Activated CD8-positive, alpha-beta memory T cell treated with anti-CD3 and anti-CD28 coated beads for 48 hours (primary cell): ENCODE data around the gene DTNBP1.

Experiments
- DNase-seq, 3 experiments: peaks; one replicate each; pipeline ENCODE4 v3.0.0-alpha.2; 2020; ENCODE audit warnings: low read depth in 2 of 3, low spot score in 2 of 3

Gene DTNBP1

DNA sequence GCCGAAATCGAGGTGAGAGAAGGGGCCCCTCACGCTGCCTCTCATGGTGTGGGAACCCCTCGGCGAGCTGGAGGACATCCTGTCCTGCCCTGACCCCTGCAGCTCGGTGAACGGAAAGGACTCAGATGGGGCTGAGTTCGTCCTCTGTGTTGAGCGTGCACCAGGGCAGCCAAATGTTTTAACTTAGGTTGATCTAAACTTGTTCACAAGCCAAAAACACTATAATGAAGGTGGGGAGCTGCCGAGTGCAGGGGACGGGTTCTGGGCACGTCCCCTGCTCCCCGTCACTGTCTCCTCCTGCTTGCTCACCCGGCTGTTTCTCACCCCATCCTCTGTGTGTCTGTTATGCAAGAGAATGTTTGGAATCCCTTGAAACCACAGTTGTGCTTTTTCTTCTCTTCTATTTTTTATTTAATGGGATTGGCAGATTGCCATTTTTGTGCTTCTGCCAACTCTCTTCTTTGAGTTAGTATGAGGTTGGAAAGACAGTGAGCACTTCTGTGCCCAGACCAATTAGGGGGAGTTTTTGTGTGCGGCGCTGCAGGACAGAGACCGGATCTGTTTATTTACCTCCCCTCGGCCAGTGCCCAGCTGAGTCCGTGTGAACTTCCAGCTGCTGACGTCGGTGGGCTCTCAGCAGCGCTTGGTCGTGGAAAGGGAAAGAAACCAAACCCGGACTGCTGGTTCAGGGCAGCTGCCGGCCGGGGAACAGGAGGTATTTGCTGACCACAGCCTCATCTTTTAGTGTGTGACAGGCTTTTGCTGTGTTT lies 158.1 kb downstream of the DTNBP1 start:
- DNase-seq: no peak

DNA sequence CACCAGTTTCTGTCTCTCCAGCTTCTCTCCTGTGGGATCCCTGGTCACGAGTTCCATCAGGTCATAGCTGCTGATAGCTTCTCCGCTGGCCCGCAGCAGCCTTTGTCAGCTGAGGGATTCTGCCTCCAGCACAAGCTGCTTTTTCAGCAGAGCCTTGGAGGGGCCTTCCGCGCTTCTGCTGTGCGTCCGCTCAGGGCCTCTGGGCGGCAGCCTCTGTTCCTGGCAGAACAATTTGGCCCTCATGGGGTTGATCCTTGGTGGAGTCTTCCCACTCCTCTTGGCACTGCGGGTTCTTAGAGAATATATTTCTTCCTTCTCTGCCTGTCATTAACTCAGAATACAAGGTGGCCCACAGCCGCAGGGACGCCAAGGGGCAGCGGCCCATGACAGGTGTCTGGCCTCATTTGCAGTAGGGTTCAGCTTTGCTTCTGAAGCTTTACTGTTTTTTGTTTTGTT lies 158.8 kb downstream of the DTNBP1 start:
- no peak for DNase-seq

DNA sequence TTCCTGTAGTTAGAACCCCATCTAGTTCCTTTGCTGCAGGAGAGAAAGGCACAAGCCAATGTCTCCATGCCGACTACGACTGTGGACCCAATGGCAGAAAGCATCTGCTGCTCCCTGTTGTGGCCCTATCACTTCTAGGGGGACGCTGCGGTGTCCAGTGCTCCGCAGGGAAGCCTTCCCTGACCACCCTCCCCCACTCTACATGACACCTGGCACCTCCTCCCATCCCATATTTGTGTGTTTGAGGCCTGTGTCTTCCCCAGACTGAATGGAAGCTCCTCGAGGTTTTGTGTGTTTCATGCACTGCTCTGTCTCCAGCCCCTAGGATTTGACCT lies 159.5 kb downstream of the DTNBP1 start:
- no peak for DNase-seq

DNA sequence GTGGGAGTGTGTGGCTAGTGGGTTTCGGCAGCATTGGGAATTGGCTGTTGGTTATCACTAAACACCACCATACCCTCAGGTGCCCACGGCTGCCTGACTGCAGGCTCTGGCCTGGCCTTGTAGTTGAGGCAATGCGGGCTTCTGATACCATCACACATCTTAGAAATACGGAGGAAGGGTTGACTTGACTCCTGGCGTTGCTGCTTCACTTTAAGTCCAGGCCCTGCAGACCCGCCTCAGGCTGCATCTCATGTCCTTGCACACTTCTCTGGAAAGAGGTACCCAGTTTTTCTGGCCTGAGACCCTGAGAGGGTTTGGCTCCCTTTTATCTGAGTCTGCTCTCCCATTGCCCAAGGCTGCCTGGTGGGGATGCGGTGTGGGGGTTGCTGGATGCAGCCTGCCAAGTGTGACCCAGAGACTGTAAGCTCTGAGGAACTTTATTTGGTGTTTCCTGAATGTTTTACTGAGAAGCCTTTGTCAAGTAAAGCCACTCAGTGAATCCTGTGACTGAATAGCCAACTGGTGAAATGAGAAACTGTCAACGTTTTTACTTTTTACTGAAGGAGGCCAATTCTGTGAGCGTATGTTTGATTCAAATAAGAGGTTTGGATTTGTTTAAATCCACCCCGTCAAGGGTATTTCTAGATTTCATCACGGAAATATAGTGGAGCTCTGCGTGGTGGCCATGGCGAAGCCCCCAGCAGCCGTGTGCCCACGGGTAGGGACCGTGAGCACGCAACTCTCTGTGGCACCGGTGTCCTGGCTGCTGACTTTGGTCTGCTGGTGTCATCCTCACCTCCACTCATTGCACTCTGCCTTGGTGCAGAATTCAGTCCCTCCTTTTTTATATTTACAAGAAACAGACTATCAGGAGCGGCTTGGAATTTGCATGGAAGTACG lies 160.1 kb downstream of the DTNBP1 start:
- no peak for DNase-seq

DNA sequence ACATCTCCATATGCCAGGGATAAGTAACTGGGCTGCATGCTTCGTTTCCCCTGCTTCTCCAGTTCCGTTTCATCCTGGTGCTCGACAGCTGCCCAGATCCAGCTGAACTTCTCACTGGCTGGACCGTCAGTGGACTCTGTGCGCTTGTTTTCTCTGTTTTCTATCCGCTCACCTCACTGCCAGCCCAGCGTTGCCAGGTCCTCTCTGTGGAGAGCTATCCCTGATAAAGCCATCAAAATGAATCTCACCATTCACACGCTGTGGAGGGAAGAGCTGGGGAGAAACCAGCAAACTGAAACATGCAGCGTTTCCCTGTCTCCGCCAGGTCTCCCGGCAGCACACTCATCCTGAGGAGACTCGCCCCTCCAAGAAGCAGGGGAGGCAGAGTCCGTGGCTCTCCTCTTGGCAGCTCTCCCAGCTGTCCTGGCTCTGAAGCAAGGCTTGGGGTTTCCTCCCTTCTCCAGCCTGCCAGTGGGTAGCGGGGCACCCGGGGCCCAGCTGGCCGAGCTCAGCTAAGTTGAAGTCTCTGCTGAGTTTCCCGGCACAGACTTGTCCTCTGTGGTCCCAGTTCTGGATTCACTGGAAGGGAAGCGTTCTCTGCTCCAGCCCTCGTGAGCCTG lies 160.9 kb downstream of the DTNBP1 start:
- DNase-seq: no peak

DNA sequence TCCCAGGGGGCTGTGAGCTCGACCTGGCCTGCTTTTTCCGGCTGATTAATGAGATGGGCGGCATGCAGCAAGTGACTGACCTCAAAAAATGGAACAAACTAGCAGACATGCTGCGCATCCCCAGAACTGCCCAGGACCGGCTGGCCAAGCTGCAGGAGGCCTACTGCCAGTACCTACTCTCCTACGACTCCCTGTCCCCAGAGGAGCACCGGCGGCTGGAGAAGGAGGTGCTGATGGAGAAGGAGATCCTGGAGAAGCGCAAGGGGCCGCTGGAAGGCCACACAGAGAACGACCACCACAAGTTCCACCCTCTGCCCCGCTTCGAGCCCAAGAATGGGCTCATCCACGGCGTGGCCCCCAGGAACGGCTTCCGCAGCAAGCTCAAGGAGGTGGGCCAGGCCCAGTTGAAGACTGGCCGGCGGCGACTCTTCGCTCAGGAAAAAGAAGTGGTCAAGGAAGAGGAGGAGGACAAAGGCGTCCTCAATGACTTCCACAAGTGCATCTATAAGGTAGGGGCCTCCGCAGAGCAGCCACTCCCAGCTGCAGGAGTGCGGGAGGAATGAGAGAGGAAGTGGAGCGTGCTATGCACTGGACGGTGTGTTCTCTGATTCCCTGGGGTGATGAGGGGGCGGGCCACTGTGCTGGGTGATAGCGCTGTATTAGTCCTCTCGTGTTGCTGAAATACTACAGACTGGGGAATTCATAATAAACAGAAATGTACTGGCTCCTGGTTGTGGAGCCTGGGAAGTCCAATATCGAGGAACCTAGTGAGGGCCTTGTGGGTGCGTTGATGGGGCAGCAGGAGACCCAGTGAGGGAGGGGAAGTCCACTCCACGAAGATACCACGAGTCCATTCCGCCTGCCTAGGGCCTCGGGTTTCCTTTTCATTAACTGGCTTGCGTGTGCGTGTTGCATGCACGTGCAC lies 161.7 kb downstream of the DTNBP1 start:
- no peak for DNase-seq

DNA sequence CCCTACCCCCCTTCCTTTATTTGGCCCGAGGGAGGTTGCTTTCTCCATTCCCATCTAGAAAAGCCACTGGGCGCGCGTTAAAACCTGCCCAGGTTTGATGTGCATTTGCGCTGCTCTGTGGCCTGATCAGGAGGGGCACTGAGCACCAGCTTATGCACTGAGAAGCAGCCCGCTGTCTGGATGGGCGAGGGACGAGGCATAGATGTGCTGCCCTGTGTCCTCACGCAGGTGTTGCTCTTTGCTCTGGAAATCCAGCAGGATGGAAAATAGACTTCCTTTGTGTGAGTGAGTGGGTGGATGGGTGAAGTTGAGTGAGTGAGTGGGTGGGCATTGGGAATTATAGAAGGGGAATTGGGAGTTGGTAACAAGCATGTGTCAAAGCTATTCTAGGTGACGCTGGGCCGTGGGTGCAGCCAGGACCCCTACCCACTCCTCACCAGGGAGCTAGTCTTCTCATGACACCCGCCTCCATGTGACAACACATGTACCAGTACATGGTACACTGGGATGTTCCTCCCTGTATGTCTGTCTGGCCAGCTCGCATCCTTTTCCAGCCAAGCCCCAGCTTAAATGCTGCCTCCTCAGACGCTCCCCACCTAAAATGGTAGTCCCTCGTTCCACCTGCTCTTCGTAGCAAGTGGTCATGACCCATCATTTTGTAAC lies 162.6 kb downstream of the DTNBP1 start:
- no peak for DNase-seq

DNA sequence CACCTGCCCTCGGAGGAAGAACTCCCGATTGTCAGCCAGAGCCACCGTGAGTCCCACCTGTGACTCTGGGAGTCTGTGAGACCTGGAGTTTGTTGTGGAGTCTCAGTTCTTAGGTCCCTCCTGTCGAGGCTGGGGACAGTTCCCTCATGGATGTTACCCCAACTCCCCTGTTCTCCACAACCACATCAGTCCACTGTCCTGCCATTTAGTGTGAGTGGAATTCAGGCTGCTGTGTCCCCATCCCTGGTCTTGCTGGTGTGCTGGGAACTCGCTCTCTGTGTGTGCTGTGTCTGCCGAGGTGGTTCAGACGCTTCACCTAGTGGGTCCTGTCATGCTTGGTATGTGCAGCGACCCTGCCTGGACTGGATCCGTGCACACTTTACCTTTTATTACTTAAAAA lies 163.2 kb downstream of the DTNBP1 start:
- DNase-seq: no peak

DNA sequence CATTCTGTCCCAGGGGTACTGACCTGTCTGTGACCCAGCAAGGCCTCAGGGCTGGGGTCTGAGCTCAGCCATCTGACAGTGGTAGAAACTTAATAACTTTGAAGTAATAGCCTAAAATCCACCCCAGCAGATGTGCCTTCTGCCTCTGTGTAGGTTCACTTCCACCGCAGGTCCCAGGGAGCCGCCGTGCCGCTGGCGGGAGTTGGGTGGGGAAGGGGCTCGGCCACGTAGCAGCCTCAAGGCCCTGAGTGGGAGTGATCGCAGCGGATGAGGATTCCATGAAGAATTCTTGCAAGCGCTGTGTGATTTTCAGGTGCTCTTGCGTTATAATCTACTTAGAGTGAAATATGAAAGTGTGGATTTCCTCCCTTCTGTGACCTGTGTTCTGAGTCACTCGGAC lies 163.7 kb downstream of the DTNBP1 start:
- DNase-seq: no peak

DNA sequence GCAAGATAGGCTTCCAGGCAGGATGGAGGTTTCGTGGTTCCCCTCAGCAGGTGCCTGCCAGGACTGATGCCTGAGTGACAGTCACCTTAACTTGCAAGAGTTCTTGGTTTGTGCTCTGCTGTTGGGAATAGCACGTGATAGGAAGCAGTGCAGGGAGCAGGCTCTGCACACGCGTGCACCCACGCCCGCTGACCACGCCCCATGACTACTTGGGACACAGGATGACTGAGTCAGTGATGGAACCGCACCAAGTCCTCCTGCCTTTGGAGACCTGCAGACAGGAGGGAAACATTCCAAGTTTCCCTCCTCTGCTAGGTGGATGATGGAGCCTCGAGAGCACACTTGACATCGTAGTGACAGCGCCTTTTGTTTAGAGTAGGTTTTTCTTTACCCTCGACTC lies 164.2 kb downstream of the DTNBP1 start:
- no peak for DNase-seq

DNA sequence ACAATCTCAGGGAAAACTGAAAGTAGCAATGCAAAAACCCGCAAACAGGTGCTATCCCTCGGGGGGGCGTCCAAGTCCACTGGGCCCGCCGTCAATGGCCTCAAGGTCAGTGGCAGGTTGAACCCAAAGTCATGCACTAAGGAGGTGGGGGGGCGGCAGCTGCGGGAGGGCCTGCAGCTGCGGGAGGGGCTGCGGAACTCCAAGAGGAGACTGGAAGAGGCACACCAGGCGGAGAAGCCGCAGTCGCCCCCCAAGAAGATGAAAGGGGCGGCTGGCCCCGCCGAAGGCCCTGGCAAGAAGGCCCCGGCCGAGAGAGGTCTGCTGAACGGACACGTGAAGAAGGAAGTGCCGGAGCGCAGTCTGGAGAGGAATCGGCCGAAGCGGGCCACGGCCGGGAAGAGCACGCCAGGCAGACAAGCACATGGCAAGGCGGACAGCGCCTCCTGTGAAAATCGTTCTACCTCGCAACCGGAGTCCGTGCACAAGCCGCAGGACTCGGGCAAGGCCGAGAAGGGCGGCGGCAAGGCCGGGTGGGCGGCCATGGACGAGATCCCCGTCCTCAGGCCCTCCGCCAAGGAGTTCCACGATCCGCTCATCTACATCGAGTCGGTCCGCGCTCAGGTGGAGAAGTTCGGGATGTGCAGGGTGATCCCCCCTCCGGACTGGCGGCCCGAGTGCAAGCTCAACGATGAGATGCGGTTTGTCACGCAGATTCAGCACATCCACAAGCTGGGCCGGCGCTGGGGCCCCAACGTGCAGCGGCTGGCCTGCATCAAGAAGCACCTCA lies 166.3 kb downstream of the DTNBP1 start:
- no peak for DNase-seq

DNA sequence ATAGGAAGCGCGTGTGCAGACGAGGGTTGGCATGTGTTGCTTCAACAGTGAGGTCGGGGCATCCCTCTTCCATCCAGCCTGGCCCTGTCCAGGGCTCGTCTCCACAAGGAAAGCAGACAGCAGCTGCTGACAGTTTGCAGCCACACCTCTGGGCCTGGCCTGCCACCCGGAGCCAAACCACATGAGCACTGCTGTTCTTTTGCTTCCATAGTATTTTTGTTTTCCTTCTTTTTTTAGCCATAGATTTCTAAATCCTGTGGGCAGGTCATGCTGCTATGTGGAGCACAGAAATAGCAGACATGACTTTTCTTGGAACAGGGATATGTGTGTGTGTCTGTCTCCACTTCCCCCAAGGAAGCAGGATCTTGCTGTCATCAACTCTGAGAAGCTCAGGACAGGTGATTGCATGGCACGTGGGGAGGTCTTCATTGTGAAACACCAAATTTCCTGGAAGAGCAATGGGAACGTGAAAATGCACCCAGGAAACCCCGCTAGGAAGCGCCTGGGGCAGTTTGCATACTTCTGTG lies 167.4 kb downstream of the DTNBP1 start:
- no peak for DNase-seq

DNA sequence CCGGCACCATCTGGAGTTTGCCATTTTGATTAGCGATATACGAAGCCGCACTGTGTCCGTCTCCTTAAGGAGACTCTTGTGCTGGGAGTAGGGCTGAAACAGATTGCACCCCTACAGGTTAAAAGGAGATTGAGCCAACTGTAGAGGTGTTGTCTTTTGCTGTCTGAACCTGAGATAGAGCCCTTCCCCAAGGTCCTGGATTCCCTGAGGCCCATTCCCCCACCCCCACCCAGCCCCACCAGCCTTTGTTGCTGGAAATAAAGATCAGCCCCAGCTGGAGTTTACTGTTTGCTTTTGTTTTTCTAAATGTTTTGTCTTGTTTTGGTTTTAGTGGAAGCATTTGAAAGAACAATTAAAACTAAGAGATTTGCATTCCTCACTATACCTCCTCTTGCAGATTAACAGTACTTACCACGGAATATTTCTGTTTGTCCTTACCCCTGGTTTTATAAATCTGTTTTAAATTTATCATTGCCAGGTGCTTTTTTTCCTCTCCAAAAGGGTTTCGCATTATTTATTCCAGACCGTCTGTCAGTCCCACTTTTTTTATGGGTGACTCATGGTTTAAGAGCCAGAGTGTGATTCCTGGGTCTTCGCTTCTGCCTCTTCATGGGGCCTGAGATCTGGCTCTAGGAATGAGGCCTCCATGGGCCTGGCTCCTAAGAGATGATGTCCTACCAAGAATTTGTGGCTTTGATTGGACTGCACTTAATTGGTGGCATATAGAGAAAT lies 169.2 kb downstream of the DTNBP1 start:
- no peak for DNase-seq

DNA sequence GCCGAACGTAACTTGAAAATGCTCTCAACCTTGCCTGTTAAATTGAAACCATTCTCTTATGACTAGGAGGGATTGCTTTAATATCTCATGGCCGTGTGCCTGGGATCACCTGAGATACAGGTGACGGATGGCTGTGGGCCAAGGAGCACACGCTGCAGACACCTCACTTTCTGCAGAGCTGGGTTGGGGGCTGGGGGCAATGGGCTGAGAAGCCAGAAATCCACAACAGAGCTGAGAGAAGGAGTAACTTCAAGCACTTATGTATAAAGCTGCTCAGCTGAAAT lies 170.9 kb downstream of the DTNBP1 start:
- no peak for DNase-seq

DNA sequence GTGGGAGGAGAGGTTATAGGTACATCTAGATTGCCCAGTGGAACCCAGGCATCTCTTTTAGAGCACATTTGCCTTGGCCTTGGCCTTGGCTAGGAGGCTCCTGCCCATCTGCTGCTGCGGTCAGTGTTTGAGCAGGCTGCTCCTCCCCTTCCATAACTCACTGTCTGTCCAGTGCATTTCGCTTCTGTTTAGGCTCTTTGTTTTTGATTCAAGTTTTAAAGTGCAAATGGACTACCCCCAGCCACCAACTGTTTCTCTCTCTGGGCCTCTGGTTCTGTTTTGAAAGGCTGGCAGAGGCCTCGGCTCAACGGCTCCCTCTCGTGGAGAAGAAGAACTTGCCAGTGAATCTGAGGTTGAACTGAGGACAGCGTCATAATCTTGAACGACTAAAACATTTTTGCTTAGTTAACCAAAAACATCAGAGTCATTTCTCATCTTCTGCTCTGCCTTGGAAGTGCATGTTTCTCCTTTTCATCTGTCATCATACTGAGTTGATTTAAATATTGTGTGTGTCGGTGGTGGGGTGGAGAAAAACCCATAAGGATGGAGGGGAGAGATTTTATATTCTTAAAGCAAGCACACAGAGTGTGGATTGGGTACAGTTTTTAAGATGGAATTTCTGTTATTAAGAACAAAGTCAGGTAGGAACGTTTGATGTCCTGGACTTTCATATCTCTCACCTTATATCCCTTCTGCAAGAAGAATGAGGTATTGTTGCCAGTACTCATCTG lies 171.4 kb downstream of the DTNBP1 start:
- peak; percentile 23 to 34 (median 29) for DNase-seq

DNA sequence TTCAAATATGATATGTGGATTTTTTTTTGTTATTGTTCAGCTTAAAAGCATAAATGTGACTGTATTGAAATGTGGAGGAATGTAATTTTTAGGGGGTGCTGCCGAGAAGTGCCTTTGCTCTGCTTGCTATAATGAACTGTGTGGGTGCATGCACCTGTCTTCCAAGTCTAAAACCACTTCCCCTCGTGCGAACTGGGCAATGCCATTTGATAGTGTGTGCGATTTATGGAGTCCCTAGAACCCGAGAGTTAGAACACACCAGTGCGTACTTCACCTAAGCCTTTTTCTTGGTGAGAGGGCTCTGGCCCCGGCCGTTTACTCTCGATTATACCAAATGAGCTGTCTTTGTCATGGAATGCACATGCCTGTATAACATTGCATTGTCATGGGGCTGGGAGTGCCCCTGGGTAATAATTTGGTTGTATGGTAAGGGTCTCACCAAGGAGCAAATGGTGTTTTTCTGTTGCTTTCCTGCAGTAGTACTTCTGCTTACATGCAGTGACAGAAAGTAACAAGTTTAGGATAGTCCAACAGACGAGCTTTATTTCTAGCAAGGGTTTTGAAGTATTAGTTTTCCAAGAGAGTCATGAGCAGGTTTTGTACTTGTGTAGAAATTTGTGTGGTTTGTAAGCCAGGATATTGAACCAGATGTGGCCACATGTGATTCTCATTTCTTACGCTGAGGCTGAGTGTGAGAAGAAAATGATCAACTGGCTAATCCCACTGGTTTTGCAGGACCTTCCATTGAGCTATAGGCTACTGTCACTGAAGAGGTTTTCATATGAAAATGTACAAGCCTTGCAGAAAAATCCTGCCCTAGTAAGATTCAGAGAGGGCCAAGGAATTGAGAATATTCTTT lies 172.4 kb downstream of the DTNBP1 start:
- DNase-seq: no peak

DNA sequence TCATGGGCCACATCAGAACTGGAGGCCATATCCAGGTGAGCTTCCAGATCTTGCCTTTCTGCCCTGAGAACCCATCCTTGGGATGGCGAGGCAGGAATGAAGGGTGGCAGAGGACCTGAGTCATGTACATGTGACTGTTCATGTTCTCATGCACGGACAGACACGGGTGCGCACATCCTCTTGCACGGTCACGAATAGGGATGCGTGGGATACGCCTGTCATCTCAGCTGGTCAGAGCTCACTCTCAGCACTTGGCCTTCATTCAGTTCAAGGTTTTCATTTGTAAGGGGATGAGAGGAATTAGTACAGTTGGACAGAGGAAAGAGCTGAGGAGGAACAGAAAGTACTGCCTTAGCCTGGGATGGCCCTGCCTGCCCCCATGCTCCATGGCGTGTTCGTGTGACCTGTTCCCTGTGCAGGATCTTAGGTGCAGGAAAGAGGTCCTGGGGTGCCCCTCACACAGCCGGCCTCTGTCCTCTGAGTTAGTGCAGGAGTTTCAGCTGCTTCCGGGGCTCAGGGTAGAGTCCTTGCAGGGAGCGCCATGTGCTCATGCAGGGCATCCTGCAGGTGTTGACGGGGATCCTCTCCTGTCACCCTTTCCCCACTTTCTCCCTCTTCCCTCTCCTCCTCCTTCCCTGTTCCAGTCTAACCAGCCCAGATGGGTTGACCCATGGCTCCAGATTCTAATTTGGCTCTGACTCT lies 173.4 kb downstream of the DTNBP1 start:
- no peak for DNase-seq
